Spleen (tissue), 11 donors: Measurements from ENCODE around the gene GCK. TPM values are rescaled to one million over a fixed set of nuclear protein-coding genes. Genes with fewer than 3 reads are reported as not detected.

Source experiments
- DNase-seq: peaks from one replicate; pipeline ENCODE4 v3.0.0-alpha.2; 2020
- H3K27ac ChIP-seq, 8 donors: fragments of 200-600 bp; sonication (generic) in 7 of 8; 1 replicate in 4 of 8; 2 replicates in 4 of 8; pipeline versions ENCODE4 v1.5.0 to v1.8.0; 2016 to 2021; ENCODE audit warnings: inconsistent platforms in 4 of 8, mild to moderate bottlenecking in 4 of 8, moderate library complexity in 1 of 8
- H3K27me3 ChIP-seq, 7 donors: fragments of 200-600 bp; sonication (generic) in 6 of 7; replicated peaks in 1 of 7; 1 replicate in 4 of 7; 2 replicates in 3 of 7; pipeline versions ENCODE4 v1.5.0 to v1.8.0; 2016 to 2021; ENCODE audit warnings: inconsistent platforms in 3 of 7, mild to moderate bottlenecking in 1 of 7
- H3K36me3 ChIP-seq, 6 donors: fragments of 200-600 bp; sonication (generic) in 5 of 6; 1 replicate in 4 of 6; 2 replicates in 2 of 6; pipeline versions ENCODE4 v1.5.0 to v1.8.0; 2016 to 2021; ENCODE audit warnings: inconsistent platforms in 2 of 6
- H3K4me1 ChIP-seq, 6 donors: fragments of 200-600 bp; sonication (generic) in 5 of 6; 1 replicate in 3 of 6; 2 replicates in 3 of 6; pipeline versions ENCODE4 v1.5.0 to v1.8.0; 2016 to 2021; ENCODE audit warnings: inconsistent platforms in 3 of 6
- H3K4me3 ChIP-seq, 8 donors: fragments of 200-600 bp; sonication (generic) in 7 of 8; 1 replicate in 4 of 8; 2 replicates in 4 of 8; pipeline versions ENCODE4 v1.5.0 to v1.8.0; 2016 to 2021; ENCODE audit warnings: inconsistent platforms in 4 of 8, mild to moderate bottlenecking in 4 of 8, moderate library complexity in 2 of 8
- H3K9me3 ChIP-seq, 8 donors: fragments of 200-600 bp; sonication (generic) in 7 of 8; 1 replicate in 4 of 8; 2 replicates in 4 of 8; pipeline versions ENCODE4 v1.5.0 to v1.8.0; 2016 to 2021; ENCODE audit warnings: inconsistent platforms in 4 of 8
- POLR2A ChIP-seq, 3 donors: fragments of 450-650 bp; IDR thresholded peaks; one replicate each; pipeline ENCODE4 v1.5.1; 2017; ENCODE audit warnings: antibody characterized with exemption in 3 of 3, mild to moderate bottlenecking in 1 of 3
- POLR2AphosphoS5 ChIP-seq, 3 donors: sonication (generic); formaldehyde crosslinking; IDR thresholded peaks; one replicate each; pipeline ENCODE4 v1.5.1; 2017; ENCODE audit warnings: antibody characterized with exemption in 3 of 3
- WGBS, 5 donors: extraction: QIAGEN DNeasy Blood & Tissue Kit in 3 of 5; methylation state at CpG; one replicate each; pipeline versions ENCODE4 v1.1.5 to v1.1.7; 2013 to 2018; 5-methylcytosine and 5-hydroxymethylcytosine counted together
- intact Hi-C: fragments of 100-400 bp; cut with DNase I; formaldehyde crosslinking; loops from one replicate; pipeline ENCODE4 v1.15.0; 2023; ENCODE audit warnings: low total_unique reads
- polyA plus RNA-seq, 3 donors: library from polyadenylated mRNA; stranded (reverse); fragments of 200-250 nt; gene quantifications; one replicate each; pipeline ENCODE4 v1.2.1, GENCODE V29; 2013
- total RNA-seq, 7 donors: library from RNA; depleted of rRNA in 3 of 7; stranded (reverse); fragments of >200 nt in 3 of 7; fragmentation: NEBNext Ultra II Directional in 4 of 7; extraction: Animal tissue kit (Norgen Biotek cat#: 25700) in 4 of 7; gene quantifications; one replicate each; pipeline versions ENCODE4 v1.1.0 to v1.2.1, GENCODE V29; 2016 to 2021
- TF ChIP-seq, protein P1 (sequence below), 11 experiments: fragments of 200-600 bp in 7 of 11; fragments of 450-650 bp in 4 of 11; sonication (generic) in 4 of 11; IDR thresholded peaks in 8 of 11; conservative IDR thresholded peaks in 3 of 11; 1 replicate in 7 of 11; 2 replicates in 4 of 11; pipeline versions ENCODE4 v1.4.0 to v1.8.0; 2016 to 2021; ENCODE audit warnings: antibody characterized with exemption in 11 of 11, inconsistent platforms in 4 of 11, mild to moderate bottlenecking in 1 of 11
- donor health status: healthy with polysubstance abuse.
- donor health status: DM: no; HTN: no; CAD: no; lungs with moderate emphysema.
- donor health status: DM: no; HTN: no; CAD: no.
- donor health status: Bipolar disorder and iron deficiency.
- donor health status: healthy.
- donor health status: DM: no; HTN: no; CAD: no.
- donor health status: DM: yes; HTN: yes; CAD: no.

GCK gene
- total and polyA plus RNA-seq, 10 donors, result 0.29 to 1.7 (median 0.55) TPM; not detected in 3

DNA sequence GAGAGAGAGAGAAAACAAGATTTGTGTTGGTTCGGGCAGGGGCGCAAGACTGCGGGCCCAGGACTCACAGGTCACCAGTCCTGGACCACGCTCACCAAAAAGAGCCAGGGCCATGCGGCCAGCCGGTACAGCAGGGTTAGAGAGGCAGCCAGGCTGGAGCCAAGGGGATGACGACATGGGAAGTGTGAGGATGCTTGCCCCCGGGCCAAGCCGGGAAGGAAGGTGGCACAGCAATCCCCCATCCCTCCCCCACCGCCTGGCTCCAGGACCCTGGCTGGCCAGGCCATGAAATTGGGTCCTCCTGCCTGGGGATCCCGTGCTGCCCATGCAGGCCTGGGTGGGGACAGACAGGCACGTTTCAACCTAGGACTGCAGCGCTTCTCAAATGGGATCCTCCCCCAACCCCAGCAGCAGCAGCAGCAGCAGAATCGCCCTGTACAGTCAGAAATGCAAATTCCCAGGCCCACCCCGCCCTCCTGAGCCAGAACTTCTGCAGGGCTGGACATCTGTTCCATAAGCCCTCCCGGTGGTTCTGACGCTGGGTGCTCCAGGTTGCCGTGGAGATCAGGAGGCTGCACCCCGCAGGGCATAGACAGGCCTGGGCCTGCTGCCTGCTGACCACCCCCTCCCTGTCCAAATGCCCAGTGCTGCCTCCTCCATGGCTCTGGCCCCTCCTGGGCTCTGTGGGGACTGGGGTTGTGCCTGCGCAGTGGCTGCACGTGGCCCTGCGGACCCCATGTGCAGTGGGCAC, 46.5 kb upstream of the GCK start:
- H3K9me3 ChIP-seq, result no peaks in the 10 kb centered on the region
- 74 to 82% (median 78%) methylated on average over 21 to 22 of the region's 22 CpGs for WGBS, 5 donors
- peaks cover 0 to 1% (median under 1%) of the 10 kb centered on the region in 6 donors for H3K4me1 ChIP-seq
- no peaks in the 10 kb centered on the region for H3K36me3 ChIP-seq
- no peak for DNase-seq
- H3K27me3 ChIP-seq, result peaks cover 0 to 14% (median 0%) of the 10 kb centered on the region in 7 donors
- H3K4me3 ChIP-seq, result no peak overlapping the region
- no peak overlapping the region for H3K27ac ChIP-seq
- intact Hi-C loops, result loop anchor here (10.0 kb wide), 1 partner anchor 329 kb away; no protein-coding TSS in a partner anchor
- TF ChIP-seq, protein P1, sequence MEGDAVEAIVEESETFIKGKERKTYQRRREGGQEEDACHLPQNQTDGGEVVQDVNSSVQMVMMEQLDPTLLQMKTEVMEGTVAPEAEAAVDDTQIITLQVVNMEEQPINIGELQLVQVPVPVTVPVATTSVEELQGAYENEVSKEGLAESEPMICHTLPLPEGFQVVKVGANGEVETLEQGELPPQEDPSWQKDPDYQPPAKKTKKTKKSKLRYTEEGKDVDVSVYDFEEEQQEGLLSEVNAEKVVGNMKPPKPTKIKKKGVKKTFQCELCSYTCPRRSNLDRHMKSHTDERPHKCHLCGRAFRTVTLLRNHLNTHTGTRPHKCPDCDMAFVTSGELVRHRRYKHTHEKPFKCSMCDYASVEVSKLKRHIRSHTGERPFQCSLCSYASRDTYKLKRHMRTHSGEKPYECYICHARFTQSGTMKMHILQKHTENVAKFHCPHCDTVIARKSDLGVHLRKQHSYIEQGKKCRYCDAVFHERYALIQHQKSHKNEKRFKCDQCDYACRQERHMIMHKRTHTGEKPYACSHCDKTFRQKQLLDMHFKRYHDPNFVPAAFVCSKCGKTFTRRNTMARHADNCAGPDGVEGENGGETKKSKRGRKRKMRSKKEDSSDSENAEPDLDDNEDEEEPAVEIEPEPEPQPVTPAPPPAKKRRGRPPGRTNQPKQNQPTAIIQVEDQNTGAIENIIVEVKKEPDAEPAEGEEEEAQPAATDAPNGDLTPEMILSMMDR (IDR thresholded peaks at IDR 0.05 in 8 of 11, conservative IDR thresholded peaks at IDR 0.05 in 3 of 11), result no peak
- TF ChIP-seq POLR2AphosphoS5 (IDR thresholded peaks at IDR 0.05) (no peak), POLR2A (IDR thresholded peaks at IDR 0.05) (no peak)

DNA sequence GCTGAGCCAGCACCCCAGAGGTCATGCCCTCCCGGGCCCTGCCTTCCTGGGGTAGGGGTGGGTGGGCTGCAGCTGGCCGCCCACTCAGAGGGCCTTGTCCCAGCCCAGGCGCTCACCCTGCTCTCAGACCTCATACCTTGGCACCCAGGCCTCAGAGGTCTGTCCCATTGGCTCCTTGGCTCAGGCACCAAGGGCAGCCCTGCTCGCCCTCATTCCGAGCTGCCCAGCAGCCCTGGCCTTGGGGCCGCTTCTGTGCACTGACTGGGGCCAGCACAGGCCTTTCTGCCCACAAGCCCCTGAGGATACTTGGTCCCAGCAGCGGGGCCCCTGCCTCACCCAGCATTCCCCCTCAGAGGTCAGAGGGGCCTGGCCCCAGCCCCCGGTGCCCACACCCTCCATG, 45.8 kb upstream of the GCK start:
- H3K9me3 ChIP-seq, result no peaks in the 10 kb centered on the region
- peaks cover 0 to 14% (median 0%) of the 10 kb centered on the region in 7 donors for H3K27me3 ChIP-seq
- no peak overlapping the region for H3K4me3 ChIP-seq
- TF ChIP-seq POLR2A (IDR thresholded peaks at IDR 0.05) (no peak), POLR2AphosphoS5 (IDR thresholded peaks at IDR 0.05) (no peak)
- TF ChIP-seq, protein P1 (IDR thresholded peaks at IDR 0.05 in 8 of 11, conservative IDR thresholded peaks at IDR 0.05 in 3 of 11), result no peak
- H3K27ac ChIP-seq, result no peak overlapping the region
- H3K36me3 ChIP-seq, result no peaks in the 10 kb centered on the region
- intact Hi-C loops, result loop anchor here (10.0 kb wide), 1 partner anchor 330 kb away; no protein-coding TSS in a partner anchor
- DNase-seq, result no peak
- WGBS, 5 donors, result 81 to 92% (median 84%) methylated on average over 5 to 8 of the region's 8 CpGs
- H3K4me1 ChIP-seq, result no peaks in the 10 kb centered on the region

DNA sequence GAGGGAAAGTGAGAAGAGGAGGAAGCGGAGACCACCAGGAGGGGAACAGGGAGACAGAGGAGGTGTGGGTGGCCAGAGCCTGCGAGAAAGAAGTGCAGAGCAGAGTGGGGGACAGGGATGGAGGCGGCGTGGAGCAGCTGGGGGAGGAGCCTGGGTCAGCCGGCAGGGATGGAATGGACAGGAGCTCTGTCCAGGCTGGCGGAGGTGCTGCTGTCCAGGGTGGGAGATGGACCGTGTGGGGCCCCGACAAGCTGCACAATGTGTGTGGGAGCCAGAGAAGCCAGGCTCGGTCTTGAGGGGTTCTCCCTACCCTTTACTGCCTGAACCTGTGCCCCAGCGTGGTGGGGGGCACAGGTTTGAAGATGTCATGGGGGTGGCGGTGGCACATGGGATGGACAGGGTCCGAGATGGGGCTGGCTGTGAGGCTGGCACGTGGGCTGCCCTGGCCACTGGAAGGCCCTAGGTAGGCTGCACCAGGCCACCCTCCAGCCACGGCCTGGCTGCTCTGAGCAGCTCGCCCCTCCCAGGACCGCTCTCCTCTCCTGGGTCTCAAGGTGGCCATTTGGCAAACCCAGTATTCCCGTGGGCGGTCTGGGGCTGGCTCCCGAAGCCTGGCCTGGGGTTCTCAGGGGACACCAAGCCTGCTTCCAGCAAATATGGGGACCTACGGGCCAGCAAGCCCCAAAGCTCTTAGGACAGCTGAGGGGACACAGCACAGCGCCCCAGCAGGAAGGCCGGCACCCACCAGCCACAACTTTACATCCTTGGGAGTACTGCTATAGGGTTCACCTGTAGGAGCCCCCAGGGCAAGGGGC, 43.9 kb upstream of the GCK start:
- no peak for TF ChIP-seq POLR2AphosphoS5 (IDR thresholded peaks at IDR 0.05)
- TF ChIP-seq, protein P1 (IDR thresholded peaks at IDR 0.05 in 8 of 11, conservative IDR thresholded peaks at IDR 0.05 in 3 of 11), result no peak
- TF ChIP-seq POLR2A (IDR thresholded peaks at IDR 0.05), result no peak
- intact Hi-C loops, result loop anchor here (10.0 kb wide), 1 partner anchor 332 kb away; no protein-coding TSS in a partner anchor
- H3K27me3 ChIP-seq, result peaks cover 0 to 4% (median 0%) of the 10 kb centered on the region in 7 donors
- no peaks in the 10 kb centered on the region for H3K36me3 ChIP-seq
- H3K9me3 ChIP-seq, result no peaks in the 10 kb centered on the region
- H3K4me3 ChIP-seq, result no peak overlapping the region
- H3K27ac ChIP-seq, result no peak overlapping the region
- no peaks in the 10 kb centered on the region for H3K4me1 ChIP-seq
- 71 to 87% (median 81%) methylated on average over 18 to 22 of the region's 22 CpGs for WGBS, 5 donors
- no peak for DNase-seq
